Osteoblast (primary cell): ENCODE measurements around the gene NEDD4L. TPM values are rescaled to one million over a fixed set of nuclear protein-coding genes. Genes with fewer than 3 reads are reported as not detected.
A peak's percentile ranks its signal among the peaks of the same experiment; 100 is the strongest.

Experiments
- DNase-seq: peaks from one replicate; pipeline ENCODE4 v3.0.0; 2011; ENCODE audit warnings: low spot score, mixed read lengths; ENCODE audit not compliant: insufficient read length; ENCODE audit errors: missing footprints
- H2AFZ ChIP-seq: 2 replicates; pipeline ENCODE4 v1.6.0; 2011; ENCODE audit warnings: mild to moderate bottlenecking, low read length
- H3K27ac ChIP-seq: 2 replicates; pipeline ENCODE4 v1.5.1; 2011; ENCODE audit warnings: mild to moderate bottlenecking, low read depth, low read length, moderate library complexity
- H3K27me3 ChIP-seq: 2 replicates; pipeline ENCODE4 v1.6.0; 2012; ENCODE audit warnings: mild to moderate bottlenecking, control low read depth, inconsistent platforms, low read length, moderate library complexity; ENCODE audit not compliant: insufficient read depth
- H3K36me3 ChIP-seq: 2 replicates; pipeline ENCODE4 v1.5.1; 2011; ENCODE audit warnings: mild to moderate bottlenecking, low read length, control low read depth, moderate library complexity; ENCODE audit not compliant: insufficient read depth
- H3K4me1 ChIP-seq: 2 replicates; pipeline ENCODE4 v1.5.1; 2011; ENCODE audit warnings: mild to moderate bottlenecking, low read length, control low read depth, moderate library complexity; ENCODE audit not compliant: insufficient read depth
- H3K4me2 ChIP-seq: 2 replicates; pipeline ENCODE4 v1.6.0; 2011; ENCODE audit warnings: mild to moderate bottlenecking, low read length; ENCODE audit not compliant: insufficient read depth
- H3K4me3 ChIP-seq: fragments of 200-600 bp; sonication (generic); 3 replicates; pipeline ENCODE4 v1.5.1; 2012; ENCODE audit warnings: mild to moderate bottlenecking, low read length, inconsistent platforms; ENCODE audit not compliant: insufficient read depth
- H3K79me2 ChIP-seq: 2 replicates; pipeline ENCODE4 v1.6.0; 2012; ENCODE audit warnings: mild to moderate bottlenecking, low read length, control low read depth, inconsistent platforms; ENCODE audit not compliant: insufficient read depth
- H3K9me3 ChIP-seq: 2 replicates; pipeline ENCODE4 v1.5.1; 2011; ENCODE audit warnings: low read depth, low read length, control low read depth
- H4K20me1 ChIP-seq: 2 replicates; pipeline ENCODE4 v1.6.0; 2012; ENCODE audit warnings: mild to moderate bottlenecking, low read length, control low read depth; ENCODE audit not compliant: insufficient read depth
- total RNA-seq: library from RNA; depleted of rRNA; stranded (reverse); fragments of >200 nt; gene quantifications from 2 replicates; pipeline ENCODE4 v1.2.3, GENCODE V29; 2012
- TF ChIP-seq, protein P1 (sequence below): IDR thresholded peaks from 2 replicates; pipeline ENCODE4 v1.5.1; 2011; ENCODE audit warnings: mild to moderate bottlenecking, low read depth, low read length, moderate library complexity; ENCODE audit errors: extremely low read depth

The NEDD4L gene
- total RNA-seq, 1 donor = 30.0 TPM

- Histone ChIP-seq H2AFZ (no peak overlapping the region), H3K4me1 (peaks cover 53% of the 10 kb centered on the region), H3K9me3 (no peaks in the 10 kb centered on the region), H3K27me3 (no peaks in the 10 kb centered on the region), H3K4me2 (peak overlapping the region; percentile 57), H3K4me3 (no peak overlapping the region), H4K20me1 (no peaks in the 10 kb centered on the region), H3K27ac (peak overlapping the region; percentile 90), H3K79me2 (no peaks in the 10 kb centered on the region), H3K36me3 (no peaks in the 10 kb centered on the region)
- TF ChIP-seq, protein P1, sequence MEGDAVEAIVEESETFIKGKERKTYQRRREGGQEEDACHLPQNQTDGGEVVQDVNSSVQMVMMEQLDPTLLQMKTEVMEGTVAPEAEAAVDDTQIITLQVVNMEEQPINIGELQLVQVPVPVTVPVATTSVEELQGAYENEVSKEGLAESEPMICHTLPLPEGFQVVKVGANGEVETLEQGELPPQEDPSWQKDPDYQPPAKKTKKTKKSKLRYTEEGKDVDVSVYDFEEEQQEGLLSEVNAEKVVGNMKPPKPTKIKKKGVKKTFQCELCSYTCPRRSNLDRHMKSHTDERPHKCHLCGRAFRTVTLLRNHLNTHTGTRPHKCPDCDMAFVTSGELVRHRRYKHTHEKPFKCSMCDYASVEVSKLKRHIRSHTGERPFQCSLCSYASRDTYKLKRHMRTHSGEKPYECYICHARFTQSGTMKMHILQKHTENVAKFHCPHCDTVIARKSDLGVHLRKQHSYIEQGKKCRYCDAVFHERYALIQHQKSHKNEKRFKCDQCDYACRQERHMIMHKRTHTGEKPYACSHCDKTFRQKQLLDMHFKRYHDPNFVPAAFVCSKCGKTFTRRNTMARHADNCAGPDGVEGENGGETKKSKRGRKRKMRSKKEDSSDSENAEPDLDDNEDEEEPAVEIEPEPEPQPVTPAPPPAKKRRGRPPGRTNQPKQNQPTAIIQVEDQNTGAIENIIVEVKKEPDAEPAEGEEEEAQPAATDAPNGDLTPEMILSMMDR = no peak
- peak; percentile 73 for DNase-seq
Measured at GRCh38 chr18:58359218-58359617, 315.2 kb downstream of the NEDD4L start.

- Histone ChIP-seq H2AFZ (no peak overlapping the region), H3K79me2 (no peaks in the 10 kb centered on the region)
- no peak for DNase-seq
Measured at GRCh38 chr18:58359620-58360019, 315.6 kb downstream of the NEDD4L start.

GRCh38 chr18:58360324-58360723, 316.3 kb downstream of the NEDD4L start:
- H4K20me1 ChIP-seq = no peaks in the 10 kb centered on the region
- H3K36me3 ChIP-seq = no peaks in the 10 kb centered on the region
- no peak overlapping the region for H3K4me3 ChIP-seq
- H3K9me3 ChIP-seq = no peaks in the 10 kb centered on the region
- no peak overlapping the region for H3K4me2 ChIP-seq
- no peak overlapping the region for H2AFZ ChIP-seq
- TF ChIP-seq, protein P1 = no peak
- peaks cover 63% of the 10 kb centered on the region for H3K4me1 ChIP-seq
- no peaks in the 10 kb centered on the region for H3K27me3 ChIP-seq
- H3K27ac ChIP-seq = peak overlapping the region; percentile 98
- no peak for DNase-seq
- H3K79me2 ChIP-seq = no peaks in the 10 kb centered on the region

More at GRCh38 chr18:58359620-58360019, 315.6 kb downstream of the NEDD4L start:
- Histone ChIP-seq H3K27me3 (no peaks in the 10 kb centered on the region), H3K4me3 (no peak overlapping the region), H3K27ac (peak overlapping the region; percentile 90), H3K4me2 (peak overlapping the region; percentile 57), H3K4me1 (peaks cover 57% of the 10 kb centered on the region), H4K20me1 (no peaks in the 10 kb centered on the region), H3K9me3 (no peaks in the 10 kb centered on the region), H3K36me3 (no peaks in the 10 kb centered on the region)
- TF ChIP-seq, protein P1 = no peak

- Histone ChIP-seq H3K4me1 (peaks cover 66% of the 10 kb centered on the region), H4K20me1 (no peaks in the 10 kb centered on the region), H3K4me2 (peak overlapping the region; percentile 77), H3K36me3 (peaks cover 1% of the 10 kb centered on the region), H3K27ac (peak overlapping the region; percentile 98), H3K4me3 (no peak overlapping the region), H3K9me3 (no peaks in the 10 kb centered on the region), H3K27me3 (no peaks in the 10 kb centered on the region), H2AFZ (no peak overlapping the region), H3K79me2 (no peaks in the 10 kb centered on the region)
- TF ChIP-seq, protein P1 = no peak
- DNase-seq = no peak
Measured at GRCh38 chr18:58361212-58361611, 317.2 kb downstream of the NEDD4L start.
